Hematopoietic multipotent progenitor cell treated with erythropoietin and hydrocortisone succinate and interleukin-3 and kit ligand, for 15 days (in vitro differentiated cells): ENCODE data around the gene REELD1.

Experiments
- DNase-seq: peaks from one replicate; pipeline ENCODE4 v3.0.0-alpha.2; 2015; ENCODE audit warnings: low spot score

The REELD1 gene

DNA sequence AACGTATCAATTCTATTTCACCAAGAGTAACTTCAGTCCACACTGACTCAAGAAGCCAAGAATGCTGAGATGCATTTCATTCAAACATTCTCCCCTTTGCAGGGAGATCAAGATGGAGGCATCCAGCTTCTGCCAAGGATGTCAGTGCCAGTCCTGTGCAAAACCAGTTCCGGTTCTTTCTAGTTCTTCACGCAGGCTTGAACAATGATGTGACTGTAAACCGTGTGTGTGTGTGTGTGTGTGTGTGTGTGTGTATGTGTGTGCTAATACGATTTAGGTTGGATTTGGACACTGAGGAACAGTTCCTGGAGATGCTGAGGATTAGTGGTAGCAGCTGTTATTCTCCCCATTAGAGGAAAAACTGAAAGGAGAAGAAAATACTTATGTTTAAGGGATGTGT is at the start of gene REELD1:
REELD1 (plus strand) TSS at position 301 of the 400 bp plus-strand sequence. CDS start 2,415 bp downstream, outside the sequence.
- DNase-seq, result no peak

DNA sequence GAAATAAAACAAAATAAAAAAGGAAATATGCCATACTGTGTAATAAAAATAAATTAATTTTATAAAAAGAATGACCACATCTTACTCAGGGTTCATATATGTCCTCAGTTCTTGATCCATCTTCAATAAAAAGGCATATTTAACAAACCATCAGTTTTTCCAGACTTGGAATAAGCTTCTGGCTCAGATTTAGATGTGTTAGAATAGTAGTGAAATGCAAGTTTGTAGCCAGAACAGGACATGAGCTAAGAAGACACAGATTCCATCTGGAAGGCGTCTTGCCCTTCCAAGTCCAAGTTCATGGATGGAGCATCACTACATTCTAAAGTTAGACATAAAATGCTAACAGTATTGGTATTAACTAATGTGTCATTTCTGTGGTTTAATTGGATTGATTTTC is 49.1 kb upstream of the REELD1 start:
- no peak for DNase-seq

DNA sequence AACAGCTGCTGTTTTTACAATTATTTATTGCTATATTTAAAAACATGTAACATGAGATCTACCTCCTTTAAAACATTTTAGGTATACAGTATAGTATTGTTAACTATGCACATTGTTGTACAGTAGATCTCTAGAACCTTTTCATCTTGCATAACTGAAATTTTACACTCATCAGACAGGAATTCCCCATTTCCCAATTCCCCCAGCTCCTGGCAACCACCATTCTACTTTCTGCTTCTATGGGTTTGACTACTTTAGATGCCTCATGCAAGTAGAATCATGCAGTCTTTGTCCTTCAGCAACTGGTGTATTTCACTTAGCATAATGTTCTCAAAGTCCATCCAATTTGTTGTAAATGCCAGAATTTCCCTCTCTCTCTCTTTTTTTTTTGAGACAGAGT is 48.5 kb upstream of the REELD1 start:
- DNase-seq, result no peak

DNA sequence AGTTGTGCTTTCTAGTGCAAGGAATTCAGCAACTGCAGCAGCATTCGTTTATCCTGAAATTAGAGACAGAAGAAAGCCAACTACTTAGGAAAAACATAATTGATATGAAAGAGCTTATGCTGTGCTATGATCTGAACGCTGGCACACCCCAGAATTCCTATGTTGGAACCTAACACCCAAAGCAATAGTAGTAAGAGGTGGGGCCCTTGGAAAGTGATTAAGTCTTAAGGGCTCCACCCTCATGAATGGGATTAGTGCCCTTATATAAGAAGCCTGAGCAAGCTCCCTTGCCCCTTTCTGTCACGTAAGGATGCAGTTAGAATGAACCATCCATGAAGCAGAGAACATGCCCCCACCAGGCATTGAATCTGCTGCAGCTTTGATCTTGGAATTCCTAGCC is 44.2 kb upstream of the REELD1 start:
- DNase-seq, result no peak

DNA sequence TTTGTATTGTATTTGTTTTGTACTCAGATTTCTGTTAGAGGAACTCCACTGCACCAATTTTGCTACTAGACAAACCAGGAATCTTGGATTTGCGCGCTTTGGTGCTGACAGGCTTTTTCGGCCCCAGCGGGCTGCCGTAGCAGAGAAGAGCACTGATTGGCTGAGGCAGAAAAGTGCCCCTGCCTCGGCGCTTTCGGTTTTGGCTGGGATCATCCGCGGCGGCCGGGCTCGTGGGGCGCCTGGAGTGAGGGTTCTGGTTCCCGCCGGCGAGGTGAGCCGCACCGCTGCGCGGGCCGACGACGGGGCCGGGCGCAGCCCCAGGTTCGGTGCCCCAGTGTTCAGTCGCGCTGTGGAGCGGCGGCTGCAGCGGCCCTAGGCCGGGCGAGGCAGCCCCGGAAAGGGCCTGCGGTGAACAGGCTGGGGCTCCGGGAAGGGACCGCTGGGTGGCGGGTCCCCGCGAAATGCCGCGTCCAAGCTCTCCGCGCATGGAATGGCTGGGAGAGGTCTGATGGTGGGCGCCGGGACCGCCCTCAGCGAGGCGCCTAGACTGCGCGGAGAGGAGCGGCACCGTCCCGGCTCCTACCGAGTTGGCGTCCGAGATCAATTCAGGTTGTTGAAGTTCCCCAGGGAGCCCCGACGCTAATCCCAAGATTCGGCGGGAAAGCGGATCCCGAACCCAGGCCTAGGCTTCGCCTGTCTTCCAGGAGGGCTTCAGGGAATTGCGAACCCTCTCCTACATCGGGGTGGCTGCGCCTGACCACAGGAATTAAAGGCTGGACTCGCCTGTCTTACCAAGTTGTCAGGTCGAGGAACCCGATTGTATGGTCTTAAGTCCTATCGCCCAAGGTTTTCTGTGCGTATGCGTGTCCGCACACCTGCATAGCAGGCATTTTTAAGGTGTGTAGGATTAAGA is 38.5 kb upstream of the REELD1 start, which contains the start of gene LSM6:
LSM6 (plus strand) TSS at position 178 of the 913 bp plus-strand sequence. CDS start 7,204 bp downstream, outside the sequence.
- DNase-seq, result peak; percentile 77

DNA sequence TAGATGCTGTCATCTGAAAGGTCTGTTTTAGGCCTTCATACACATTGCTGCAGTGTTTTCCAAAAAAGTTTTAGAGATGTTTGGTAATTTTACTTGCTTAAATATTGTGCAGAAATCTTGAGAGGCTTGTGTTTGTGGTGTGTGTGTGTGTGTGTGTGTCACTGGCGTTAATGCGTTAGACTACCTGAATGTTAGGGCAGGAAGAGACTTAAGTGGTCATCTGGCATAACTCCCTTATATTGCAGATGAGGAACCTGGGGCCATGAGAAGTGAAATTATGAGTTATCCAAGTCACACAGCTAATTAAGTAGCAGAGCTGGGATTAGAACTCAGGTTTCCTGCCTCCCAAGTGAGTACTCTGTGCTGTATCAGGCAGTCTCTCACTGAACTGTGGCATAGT is 37.4 kb upstream of the REELD1 start:
- no peak for DNase-seq

DNA sequence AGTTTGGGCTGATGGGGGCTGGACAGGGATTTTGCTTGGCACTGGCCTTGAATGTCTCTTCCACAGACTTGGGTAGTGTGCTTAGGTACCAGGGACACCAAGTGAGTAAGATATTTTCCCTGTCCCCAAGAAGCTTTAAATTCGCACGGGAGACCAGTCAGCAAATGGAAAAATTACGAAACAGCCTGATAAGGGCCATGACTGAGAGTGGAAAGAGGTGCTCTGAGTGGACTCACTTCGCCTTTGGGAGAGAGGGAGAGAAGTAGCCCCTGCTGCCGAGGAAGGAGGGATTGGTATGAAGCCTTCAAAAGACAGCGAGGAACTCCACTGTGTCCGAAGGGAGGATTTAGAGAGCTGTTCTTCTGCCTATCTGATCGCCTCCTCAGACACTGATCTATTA is 36.2 kb upstream of the REELD1 start:
- no peak for DNase-seq

DNA sequence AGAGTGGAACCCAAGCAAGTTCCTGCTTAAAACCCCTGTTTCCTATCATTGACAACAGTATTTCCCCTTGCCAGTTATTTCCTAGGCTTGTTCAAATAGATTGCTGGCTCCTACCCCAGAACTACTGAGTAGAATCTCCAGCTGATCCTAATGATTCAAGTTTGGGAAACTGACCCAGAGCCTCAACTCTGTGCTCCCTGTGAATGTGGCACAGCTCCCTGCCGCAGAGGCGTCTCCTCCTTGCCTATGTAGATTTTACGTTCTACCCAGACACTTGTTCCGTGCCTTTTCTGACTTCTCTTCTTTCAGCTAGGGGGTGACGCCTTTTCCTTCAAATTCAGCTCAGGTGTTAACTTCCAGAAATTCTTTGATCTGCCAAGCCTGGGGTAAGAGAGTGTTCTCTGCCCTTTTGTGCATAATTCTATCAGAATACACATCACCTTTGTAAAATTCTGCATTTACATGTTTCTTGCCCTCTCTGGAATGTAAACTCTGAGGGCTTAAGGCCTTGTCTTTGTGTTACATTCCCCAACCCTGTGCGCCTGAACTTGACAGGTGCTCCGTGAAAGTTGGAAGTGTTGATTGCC is 34.5 kb upstream of the REELD1 start:
- no peak for DNase-seq

DNA sequence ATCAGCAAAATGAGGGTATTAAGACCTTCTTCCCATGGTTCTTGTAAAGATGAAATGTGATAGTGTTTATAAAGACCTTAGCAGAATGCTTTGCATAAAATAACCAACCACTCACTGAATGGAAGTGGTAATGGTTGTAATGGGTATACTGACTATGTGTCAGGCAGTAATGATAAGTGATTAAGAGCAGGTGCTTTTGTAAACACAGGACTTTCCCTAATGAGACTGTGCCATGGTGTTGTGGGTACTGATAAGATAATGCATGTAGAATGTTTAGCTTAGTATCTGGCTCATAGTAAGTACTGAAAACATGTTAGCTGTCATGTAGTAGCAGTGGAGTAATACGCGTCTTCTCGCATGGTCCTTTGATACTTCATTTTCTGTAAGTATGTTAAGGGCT is 31.9 kb upstream of the REELD1 start:
- peak; percentile 12 for DNase-seq

DNA sequence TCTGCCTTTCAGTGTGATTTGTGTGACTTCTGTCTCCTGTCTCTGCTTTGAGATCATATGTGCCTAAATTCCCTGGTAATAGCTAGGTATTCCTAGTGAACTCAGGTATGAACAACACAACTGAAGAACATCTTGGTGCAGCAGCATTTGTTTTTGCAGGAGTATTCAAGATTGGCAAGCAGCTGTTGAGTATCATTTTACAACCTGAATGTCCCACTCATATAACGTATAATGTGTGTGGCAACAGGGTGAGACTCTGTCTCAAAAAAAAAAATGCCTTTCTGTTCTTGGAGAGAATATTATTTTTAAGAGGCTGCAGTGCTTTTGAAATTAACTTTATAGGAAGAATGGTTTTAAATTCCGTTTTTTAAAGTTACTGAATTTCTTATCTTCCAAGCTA is 31.1 kb upstream of the REELD1 start:
- no peak for DNase-seq

DNA sequence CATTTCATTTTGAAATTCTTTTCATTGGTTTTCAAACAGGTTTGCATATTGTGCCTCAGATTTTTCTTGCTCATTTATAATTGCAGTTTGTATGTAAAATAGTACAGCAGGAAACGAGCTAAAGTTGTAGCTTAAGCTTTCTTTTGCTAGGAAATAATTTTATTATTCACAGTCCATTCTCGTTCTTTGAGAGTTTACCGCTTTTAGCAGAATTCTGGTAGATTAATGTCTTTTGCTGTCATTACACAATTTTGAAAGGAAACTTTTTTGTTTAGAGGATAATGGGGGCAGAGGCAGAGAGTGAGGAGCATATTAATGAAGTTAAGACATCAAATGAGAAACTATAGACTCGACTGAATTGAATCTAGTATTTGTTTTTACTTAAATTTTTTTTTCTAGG is 28.3 kb upstream of the REELD1 start:
- DNase-seq, result no peak

DNA sequence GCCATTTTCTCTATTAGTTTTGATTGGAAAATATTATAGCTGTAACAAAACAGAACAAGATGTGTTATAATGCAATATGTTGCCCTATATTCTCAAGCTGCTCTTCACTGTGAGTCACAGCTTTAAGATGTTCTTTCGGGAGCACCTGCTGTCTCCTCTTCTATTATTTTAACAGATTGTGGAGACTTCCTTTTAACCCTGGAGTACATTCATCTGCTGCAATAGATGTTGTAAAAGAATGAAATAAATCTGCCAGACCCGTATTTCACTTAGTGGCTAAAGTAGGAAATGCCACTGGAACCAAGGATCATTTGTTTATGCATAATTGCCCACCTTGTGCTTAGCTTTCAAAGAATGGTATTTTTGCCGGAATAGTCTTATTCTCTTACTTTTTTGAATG is 27.7 kb upstream of the REELD1 start:
- no peak for DNase-seq

DNA sequence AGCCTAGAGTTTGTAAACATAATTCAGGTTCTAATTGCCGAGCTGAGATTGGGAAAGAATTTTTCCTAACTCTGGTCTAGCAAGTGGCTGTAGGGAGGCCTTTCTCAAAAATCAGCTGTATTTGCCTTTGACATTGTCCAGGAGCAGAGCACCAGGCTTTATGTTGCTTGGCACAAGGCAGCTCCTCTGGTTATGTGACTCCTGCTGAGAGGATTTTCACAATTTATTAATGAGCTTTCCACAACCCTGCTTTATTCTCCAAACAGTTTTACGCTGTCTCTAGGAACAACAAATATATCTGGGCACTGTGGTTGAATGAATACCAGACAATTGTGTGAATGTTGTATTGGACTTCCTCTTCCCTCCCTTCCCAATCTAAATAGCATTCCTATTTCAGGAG is 23.9 kb upstream of the REELD1 start:
- DNase-seq, result no peak

DNA sequence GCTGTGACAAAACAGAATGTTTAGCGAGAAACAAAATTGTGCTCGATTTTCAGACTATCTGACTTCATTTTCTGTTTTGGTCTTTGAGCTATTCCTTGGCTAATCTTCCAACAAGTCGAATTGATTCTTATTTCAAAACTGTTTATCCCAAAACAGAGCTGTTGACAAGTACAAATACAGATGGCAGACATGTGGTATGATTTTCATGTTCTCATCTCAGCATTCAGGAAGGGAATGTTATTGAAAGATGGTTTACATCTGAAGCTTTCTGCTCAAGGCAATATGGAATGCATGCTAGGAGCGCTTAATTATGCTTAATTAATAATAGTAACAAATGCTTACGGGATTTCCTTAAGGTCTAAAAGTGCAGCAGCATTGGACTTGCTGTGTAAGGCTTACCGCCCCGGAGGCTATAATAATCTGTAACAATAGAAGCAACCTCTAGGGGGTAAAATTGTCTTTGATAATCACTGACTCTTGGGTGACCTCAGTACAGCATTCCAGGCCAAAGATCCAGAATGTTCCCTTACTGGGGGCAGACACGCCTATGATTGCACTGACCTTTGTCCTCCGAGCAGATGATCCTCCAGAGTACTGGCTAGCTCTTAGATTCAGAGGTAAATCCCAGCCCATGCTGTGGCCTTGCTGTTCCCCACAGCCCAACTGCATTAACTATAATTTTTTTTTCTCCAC is 22.4 kb upstream of the REELD1 start:
- DNase-seq, result no peak

DNA sequence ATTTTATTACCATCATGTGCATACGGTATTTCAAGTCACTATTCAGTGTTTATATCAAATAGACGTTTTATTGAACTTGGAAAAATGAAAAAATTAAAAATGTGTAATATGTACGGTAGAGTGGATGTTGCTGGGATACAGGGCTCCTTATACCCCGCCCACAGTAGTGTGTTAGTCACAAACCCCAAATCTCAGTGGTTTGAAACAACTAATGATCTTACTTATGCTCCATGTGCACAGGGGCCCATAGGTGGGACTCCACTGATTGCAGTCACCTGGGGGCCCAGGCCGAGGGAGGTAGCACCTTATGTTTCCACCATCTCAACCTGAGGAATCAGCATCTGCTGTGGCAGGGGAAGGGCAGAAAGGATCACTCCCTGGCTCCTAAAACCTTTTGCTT is 20.7 kb upstream of the REELD1 start:
- DNase-seq, result no peak

DNA sequence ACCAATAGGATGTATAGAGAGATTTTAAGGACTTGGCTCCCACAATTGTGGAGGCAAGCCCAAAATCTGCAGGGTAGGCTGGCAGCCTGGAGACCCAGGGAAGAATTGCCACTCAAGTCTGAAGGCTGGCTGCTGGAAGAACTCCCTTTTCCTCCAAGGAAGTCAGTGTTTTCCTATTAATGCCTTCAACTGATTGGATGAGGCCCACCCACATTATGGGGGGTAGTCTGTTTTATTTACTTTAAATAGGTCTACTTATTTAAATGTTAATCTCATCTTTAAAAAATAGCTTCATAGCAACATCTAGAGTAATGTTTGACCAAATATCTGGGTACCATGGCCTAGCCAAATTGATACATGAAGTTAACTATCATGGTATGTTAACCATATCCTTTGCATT is 20.1 kb upstream of the REELD1 start:
- no peak for DNase-seq

DNA sequence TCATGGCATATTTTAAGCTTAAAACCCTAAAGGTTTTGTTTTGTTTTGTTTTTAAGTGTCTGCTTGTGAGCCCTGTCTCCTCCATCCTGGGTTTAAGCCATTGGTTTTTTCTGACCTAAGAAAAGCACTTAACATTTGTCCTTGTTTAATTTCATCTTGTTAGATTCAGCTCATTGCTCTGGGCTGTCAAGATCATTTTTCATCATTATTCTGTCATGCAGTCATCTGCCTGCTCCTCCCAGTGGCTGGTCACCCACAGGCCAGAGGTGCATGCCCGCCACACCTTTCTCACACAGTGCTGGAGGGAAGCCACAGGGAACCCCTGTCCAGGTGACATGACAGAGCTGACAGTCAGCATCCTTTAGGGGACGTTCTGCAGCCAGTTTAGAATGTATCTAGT is 11.7 kb upstream of the REELD1 start:
- DNase-seq, result no peak

DNA sequence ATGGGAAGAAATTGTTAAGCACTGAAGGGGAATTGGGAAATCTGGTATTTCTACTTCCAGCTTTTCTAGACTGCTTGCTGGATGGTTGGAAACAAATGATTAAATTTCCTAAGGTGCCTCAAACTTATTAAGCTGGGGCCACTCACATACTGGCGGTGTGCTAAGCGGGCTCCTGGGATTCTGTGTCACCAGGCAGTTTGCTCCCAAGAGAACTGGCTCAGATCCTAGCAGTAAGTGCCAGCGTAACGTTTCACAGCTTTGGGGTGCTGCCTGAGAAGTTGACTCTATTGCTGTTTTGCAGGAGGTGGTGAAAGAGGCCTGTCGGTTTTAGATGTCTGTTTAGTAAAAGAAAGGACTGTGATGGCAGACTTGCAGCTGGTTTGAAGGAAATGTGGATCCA is 6.9 kb upstream of the REELD1 start:
- DNase-seq, result no peak

DNA sequence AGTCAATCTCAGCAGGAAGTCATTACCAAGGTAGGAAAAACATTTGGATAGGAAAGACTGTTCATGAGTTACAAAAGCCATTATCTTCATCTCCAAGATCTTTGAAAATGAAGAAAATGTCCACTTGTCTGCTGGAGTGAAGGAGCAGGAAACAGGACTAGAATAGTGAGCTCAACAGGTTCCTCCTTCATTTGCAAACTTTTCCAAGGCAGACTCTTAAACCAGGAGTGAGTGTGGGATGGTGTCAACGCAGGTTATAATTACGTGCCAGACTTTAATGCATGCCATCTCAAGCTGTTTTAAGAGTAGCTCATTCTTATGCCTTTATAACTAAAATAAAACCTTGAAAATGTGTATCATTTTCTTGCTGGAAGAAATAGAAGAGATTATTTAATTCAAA is 3.4 kb upstream of the REELD1 start:
- DNase-seq, result no peak

DNA sequence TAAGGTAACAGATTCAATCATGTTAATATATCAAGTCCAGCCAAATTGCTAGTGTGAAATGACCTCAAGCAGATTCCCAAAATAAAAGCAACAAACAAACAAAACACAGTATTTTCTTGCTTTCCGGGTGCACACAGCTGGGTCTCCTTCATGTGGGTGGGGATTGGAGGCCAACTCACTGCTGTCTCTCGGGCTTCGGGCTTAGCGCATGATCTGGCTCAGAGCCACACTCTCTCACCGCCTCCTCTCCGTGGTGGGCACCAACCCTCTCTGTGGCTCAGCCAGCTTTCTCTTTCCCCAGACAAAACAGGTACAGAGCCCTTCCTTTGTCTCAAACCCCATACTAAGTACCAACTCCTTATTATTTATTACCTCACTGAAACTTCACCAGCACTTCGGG is 2.9 kb upstream of the REELD1 start:
- no peak for DNase-seq

DNA sequence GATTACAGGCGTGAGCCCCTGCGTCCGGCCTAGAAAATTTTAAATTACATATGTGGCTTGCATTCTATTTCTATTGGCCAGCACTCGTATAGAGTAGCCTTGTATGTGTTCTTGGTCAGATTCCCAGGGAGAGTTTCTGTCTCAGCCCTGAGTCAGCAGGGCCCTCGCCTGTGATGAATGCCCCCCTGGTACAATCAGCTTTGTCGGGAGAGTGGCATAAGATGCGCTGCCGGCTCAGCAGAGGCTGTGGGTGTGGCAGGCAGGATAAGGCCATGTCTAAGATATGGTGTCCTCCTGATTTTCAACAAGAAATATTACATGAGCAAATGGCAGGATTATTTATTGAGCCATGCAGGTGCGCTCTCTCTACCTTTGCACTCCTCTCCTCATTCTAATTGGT is 1.6 kb upstream of the REELD1 start:
- no peak for DNase-seq

DNA sequence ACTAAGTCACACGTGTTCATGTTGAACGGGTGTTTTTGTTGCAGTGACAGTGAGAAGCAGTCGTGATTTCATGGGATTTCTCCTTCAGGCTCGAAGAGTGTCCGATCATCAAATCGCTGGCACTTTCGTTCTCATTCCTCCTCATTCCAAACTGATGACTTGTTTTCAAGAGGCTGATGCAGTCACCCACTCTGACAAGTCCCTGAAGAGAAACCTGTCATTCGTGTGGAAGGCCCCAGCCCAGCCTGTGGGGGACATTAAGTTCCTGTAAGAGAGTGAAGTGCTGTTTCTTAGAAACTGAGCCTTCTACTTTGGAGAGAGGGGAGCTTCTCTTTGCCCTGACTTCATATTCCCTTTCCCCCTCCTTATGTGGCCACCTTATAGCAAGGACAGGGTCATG is 8.0 kb downstream of the REELD1 start:
- DNase-seq, result no peak

DNA sequence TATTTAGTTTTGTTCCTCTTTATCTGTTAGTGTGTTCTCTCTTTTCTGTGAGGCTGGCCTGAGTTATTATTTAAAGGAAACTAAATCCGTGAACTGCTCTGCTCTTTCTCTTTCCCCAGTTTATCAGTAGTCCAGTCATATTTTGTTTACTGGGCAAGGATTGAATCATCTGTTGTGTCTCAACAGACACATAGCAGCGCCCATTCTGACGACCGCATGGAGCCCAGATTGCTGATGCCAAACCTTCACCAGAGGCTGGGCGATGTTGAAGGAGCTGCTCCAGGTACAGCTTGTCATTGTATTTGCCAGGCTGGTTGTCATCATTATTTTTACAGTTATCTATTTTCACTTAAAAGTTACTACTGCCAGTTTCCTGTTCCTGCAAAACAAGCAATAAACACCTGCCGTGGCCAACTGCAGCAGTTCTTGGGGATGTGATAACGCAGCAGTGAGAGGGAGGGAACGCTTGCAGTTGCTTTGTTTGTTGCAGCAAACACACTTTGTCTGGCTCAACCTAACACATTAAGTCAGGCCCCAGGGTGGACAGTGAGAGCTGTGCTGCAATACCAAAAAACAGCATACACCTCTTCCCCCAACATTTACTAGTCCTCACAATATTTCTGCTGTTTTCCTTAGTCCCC is 10.1 kb downstream of the REELD1 start:
- no peak for DNase-seq
